ENCODE measurements around the gene SLC43A1. TPM values are rescaled to one million over a fixed set of nuclear protein-coding genes. Genes with fewer than 3 reads are reported as not detected.

SLC43A1 gene
- total RNA-seq, 1 donor from 2014 or later: 25.4 TPM

DNA sequence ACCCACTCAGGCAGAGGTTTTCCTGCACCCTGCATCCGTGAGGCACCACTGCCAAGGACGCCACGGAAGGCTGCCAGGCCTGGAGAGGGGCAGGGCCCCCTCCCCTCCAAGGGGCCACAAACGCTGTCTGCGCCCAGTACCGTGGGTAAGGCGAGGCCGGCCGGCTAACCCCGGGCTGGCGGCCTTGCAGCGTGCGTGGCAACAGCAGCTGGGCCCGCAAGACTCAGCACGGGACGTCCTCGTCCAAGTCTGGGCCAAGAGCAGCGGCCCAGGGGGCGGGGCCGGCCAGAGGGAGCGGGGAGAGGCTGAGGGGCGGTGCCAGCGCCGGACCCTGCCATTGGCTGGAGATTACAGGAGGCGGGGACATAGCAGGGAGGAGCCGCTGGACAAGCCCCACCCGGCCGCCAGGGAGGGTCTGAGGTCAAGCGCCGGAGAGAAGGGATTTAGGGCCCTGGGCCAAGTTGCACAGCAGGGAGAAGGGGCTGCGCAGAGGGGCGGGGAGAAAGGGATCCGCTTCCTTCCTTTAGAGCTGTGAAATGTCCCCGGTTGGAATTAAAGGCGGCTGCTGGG, 16.0 kb downstream of the SLC43A1 start:
- intact Hi-C loops (cut with micrococcal nuclease): loop anchor here (2.0 kb wide), 1 partner anchor 15 kb away; the partner anchor contains the start of gene SLC43A1

DNA sequence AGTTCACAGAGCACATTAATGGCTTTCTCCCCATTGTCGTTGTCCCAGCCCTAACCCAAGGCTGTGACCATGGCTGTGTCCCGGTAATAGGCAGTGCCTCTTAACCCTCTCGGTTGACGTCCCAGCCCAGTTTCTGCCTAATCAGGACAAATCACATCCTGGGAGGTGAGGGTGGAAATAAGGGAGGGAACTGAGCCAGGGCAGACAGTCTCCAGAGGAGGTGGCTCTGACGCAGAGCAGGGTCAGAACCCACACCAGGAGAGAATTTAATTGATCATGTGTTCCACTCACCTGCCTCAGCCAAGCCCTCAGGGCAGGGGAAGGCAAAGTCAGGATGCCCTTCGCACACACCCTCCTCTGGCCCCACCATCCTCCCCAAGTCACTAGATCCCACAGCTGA, 17.0 kb downstream of the SLC43A1 start:
- intact Hi-C loops (cut with micrococcal nuclease): loop anchor here (2.0 kb wide), 1 partner anchor 16 kb away; the partner anchor contains the start of gene SLC43A1

DNA sequence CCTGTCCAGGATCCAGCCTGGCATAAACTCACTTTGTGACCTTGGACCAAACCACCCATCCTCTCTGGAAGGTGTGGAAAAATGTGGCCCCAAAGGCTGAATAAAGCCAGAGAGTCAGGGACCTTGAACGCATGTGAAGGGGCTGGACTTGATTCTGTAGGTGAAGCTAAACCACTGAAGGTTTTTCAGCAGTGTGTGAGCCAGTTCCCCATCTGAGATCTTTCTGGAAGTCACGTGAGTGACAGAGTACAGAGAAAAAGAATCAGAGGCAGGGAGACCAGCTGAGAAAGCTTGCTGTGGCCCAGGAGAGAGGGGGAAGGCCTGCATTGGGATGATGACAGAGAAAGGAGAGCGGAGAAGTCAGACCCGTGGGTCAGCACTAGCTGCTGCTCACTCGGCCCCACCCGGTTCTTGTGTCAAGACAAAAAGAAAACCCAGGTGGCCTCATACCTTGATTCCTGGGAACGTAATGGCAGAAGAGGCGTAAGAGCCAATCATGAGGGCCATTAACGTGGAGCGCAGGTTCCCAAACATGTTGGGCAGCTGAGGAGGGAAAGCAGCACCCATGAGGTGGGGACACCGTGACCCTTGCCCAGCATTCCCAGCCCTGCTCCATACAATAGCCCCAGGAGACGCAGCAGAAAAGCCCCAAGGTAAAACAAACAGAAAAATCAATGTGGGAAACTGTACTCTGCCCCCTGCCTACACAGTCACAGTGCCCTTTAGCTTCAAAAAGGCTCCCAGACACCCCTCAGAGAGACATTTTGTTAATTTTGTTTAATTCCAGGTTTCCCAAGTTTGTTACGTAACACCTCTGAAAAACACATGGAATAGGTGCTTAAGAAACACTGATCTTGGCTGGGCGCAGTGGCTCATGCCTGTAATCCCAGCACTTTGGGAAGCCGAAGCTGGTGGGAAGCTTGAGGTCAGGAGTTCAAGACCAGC, 17.9 kb downstream of the SLC43A1 start:
- intact Hi-C loops (cut with micrococcal nuclease): loop anchor here (2.0 kb wide), 1 partner anchor 17 kb away; the partner anchor contains the start of gene SLC43A1

DNA sequence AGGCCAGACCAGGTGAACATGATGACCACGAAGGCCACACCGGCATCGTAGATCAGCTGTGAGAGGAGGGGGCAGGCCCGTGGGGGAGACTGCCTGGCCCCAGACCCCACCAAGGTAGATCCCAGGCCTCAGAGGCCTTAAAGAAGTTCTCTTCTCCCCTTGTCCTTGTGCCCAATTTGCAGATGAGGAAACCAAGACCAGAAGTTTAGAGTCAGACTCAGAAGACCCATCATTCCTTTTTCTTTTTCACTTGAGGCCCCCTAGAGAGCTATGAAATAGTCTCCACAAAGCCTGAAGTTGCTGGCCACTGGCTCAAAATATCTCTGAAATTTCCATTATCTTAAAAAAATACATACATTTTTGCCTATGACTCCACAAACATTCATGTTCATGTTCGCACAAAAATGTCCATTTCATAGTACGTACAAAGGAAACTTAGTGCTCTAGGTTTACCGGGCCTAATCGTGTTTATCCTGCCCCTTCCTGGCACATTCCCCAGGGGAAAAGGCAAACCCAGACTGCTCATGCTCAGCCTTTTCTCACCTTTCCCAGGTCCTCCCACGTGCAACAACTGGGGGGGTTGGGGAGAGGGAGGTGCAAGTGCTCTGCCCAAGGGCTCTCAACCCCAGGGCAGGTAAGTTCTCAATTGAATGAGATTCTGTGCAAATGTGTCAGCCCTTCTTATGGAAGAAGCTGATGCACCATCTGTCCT, 19.2 kb downstream of the SLC43A1 start:
- intact Hi-C loops (cut with micrococcal nuclease): no loop called here

DNA sequence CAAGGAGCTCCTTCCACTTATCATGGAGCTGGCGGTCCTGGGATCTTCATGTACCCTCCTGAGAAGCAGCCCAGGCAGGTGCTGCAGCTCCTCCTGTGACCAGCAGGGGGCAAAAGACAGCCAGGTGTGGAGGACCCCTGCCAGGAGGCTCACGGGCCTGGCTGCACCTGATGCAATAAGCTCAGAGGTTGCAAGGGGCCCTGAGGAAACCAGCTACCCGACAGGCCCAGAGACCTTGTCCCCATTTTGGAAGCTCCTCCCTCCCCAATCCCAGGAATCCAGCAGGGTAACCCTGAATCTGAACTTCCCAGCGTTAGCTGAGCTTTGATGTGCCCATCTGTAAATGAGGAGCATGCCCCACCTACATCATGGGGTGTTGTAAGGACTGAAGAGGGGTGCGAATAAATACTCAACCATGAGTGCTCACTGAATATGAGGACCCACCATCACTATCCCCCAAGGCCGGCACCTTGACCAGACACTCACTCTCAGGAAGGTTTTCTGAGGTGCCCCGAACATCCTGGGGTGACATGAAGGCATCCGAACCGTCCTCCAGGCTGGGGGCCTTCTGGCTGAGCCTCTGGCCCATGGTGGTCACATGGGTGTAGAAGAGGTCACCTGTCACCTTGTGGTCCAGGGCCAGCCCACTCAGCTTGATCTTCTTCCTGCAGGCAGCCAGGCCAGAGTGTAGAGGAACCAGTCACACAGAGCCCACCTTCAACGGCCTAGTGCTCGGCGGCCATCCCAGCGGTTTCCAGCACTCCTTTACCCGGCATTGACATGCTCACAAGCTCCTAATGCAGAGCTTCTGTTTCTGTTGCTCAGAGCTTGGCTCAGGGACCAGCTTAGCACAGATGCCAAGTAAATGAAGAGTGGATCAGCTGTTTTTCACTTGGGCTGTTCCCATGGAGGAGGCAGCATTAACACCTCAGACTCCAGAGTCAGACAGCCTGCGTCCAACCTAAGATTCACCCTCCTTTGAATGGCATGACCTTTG, 21.7 kb downstream of the SLC43A1 start:
- intact Hi-C loops (cut with micrococcal nuclease): loop anchor here (1.0 kb wide), 1 partner anchor 33 kb away; no protein-coding TSS in a partner anchor

DNA sequence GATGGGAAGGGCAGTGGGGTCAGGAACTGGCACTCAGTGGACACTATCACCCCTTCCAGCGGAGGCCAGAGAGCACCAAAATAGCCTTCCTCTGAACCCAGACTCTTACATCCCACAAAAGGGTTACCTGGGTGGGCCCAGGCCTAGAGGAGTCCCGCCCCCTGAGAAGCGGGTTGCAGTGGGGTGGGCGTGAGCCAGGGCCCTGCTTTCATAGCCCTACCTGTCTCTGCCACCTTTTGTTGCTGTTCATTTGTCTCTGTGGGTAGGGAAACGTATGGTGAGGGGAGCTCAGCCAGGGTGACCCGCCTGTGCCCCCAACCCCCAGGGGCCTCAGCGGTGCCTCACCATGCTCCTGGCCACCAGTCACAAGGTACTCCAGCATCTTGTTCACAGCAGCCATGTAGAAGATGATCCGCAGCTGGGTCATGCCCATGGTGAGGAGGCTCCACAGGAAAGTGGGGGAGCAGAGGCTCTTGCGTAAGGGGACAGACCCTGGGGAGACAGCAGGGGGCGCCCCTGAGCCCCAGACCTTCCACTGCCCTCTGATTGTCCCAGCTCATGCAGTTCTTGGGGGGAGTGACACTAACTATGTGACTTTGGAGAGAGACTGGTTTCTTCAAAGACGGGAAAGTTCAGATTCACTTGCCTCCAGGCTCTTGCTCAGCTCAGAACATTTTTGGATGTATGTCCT, 24.0 kb downstream of the SLC43A1 start:
- intact Hi-C loops (cut with micrococcal nuclease): loop anchor here (2.0 kb wide), 1 partner anchor 153 kb away; no protein-coding TSS in a partner anchor

DNA sequence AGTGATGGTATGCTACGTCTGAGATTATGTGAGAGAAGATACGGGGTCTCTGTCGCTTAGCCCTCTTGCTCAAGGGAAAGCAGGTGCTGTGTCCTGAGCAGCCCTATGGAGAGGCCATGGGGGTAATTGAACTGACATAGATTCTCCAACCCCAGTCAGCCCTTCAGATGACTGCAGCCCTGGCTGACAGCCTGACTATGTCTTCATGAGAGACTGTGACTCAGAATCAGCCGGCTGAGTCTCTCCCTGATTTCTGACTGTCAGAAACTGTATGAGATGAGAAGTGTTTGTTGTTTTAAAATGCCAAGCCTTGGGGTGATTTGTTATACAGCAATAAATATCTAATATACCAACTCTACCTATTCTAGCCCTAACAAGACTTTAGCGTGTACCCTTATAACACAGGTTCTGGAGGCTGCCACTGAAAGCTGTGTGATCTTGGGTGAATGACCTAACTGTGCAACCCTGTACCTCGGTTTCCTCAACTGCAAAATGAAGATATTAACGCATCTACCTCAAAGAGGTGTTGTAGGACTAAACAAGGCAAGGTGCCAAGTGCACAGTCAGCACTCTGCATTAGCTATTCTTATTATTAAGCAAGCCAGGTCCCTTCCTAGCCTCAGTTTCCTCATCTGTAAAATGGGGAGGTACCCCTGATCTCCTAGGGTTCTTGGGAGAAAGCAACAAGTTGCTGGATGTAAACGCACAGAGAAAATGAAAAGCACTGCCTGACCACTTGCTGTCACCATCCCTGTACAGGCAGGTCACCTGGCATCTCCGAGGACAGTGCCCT, 24.9 kb downstream of the SLC43A1 start:
- intact Hi-C loops (cut with micrococcal nuclease): loop anchor here (2.0 kb wide), 1 partner anchor 154 kb away; no protein-coding TSS in a partner anchor

DNA sequence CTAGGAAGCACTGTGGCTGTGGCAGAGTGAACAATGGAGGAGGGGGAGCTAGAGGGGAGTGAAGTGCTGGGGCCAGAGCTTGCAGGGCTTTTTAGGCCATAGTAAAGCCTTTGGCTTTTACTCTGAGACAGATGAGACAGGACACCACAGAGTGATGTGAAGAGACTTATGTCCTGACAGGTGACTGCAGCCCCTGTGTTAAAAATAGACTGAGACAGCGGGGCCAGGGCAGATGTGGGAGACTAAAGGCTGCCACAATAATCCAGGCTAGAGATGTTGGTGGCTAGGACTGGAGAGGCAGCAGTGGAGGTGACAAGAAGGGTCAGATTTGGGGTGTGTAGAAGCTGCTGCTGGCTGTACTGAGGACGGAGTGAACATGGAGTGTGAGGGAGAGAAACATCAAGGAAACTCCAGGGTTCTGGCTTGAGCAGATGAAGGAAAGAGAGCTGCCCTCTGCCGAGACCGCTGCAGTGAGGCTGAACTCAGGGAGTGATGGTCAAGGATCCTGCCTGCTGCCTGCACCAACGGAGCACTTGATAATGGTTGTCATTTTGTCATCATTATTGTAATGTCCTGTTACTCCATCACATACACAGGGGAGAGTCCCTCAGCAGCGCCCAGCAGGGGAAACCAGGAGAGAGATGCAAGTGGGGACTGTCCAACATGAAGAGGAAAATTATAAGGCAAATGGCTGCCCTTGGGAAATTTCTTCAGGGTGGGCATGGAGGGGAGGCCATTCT, 27.4 kb downstream of the SLC43A1 start:
- intact Hi-C loops (cut with micrococcal nuclease): no loop called here

DNA sequence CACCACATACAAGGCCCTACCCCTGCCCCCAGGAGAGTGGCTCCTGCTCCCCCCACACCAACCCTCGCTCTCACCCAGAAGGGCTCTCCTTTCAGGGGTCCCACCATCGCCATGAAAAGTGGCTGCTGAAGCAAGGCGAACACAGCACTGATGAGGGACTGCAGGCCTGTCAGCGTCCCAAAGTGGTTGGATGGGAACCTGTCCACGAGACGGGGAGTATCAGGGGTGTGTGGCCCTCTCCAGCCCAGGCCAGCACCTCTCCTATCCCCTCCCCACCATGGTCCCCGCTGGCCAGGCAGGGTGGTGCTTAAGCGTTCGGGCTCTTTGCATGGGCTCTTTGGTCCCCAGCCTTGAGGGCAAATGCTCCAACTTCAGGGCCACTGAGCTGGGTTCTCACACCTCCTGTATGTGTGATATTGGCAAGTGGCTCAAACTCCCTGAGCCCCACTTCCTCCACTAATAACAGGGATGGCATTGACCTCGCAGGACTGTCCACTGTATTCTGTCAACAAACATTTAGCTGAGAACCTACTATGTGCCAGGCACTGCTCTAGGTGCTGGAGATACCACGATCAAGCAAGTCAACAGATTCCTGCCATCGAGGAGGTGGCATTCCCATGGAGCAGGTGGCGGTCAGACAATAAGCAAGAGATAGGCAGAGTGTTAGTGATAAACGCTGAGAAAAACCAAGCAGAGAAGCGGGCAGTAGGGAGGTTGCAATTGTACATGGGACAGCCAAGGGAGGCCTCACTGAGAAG, 28.3 kb downstream of the SLC43A1 start:
- intact Hi-C loops (cut with micrococcal nuclease): no loop called here

DNA sequence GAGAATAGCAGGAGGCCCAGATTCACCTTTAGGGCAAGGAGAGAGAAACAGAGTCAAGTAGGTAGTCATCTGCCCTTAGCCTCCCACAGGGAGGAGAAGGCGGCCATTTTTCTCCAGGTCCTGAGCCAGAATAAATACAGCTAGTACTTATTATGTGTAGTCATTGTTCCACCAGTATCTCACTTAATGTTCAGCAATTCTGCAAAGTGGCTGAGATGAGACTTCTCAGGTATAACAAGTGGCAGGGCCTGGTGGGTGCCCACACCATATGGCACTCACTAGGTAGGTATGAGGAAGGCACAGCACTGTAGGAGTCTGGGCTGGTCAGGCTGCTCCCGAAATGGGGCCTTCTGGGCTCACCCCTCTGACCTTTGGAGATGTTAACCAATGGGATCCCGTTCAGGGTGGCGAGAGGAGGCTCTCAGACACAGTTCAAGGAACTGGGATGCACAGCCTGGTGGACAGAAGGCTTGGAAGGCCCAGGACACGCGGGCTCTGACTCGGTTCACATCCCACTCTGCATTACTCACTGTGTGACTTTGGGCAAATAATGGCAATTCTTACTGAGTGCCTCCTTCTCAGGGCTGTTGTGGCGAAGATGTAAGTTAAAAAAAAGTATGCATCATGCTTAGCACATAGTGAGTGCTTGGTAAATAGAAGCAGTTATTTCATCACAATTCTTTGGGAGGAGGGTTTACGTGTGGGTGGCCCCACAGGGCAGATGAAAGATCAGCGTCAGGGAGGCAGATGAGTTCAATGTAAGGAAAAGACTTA, 30.1 kb downstream of the SLC43A1 start:
- intact Hi-C loops (cut with micrococcal nuclease): no loop called here

DNA sequence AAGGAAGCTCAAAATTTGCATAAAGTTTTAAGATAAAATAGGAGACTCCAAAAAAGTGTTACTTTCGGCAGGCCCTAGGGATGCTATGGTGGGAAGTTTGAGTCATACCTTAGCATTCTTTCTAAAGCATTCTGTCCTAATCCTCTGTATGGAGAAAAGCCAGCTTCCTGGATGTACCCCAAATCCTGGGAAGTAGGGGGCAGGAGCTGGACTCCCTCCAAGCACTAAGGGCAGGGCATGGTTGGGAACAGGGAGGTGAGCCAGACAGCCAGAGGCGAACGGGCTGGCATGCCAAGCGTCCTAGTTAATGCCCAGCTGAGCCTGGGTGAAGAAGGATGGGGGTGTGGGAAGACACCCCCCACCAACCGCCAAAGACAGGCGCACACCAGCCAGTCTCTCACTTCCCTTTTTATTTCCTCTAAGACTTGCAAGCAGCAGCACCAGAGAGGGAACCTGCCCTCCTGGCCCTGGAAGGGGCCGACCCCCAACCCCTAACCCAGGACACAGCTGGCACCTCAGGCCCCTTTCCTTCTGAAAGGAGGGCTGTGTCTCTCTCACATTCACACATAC, 31.3 kb downstream of the SLC43A1 start:
- intact Hi-C loops (cut with micrococcal nuclease): loop anchor here (5.0 kb wide), 1 partner anchor 83 kb away; the partner anchor contains the start of gene UBE2L6

DNA sequence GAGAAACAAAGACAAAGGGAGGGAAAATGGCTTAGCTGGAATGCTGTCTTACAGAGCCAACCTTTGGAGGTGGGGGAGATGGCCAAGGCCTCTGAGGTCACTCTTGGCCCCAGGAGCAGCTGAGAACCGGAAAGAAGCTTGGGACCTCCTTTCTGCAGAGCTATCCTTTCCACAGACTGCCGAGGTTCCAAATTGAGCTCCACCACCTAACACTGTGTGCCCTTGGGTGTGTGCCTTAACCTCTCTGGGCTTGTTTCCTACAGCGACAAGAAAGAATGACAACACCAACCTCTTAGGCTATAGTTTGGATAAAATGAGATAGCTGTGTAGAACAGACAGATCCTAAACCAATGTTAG, 32.0 kb downstream of the SLC43A1 start:
- intact Hi-C loops (cut with micrococcal nuclease): loop anchor here (5.0 kb wide), 1 partner anchor 84 kb away; the partner anchor contains the start of gene UBE2L6

DNA sequence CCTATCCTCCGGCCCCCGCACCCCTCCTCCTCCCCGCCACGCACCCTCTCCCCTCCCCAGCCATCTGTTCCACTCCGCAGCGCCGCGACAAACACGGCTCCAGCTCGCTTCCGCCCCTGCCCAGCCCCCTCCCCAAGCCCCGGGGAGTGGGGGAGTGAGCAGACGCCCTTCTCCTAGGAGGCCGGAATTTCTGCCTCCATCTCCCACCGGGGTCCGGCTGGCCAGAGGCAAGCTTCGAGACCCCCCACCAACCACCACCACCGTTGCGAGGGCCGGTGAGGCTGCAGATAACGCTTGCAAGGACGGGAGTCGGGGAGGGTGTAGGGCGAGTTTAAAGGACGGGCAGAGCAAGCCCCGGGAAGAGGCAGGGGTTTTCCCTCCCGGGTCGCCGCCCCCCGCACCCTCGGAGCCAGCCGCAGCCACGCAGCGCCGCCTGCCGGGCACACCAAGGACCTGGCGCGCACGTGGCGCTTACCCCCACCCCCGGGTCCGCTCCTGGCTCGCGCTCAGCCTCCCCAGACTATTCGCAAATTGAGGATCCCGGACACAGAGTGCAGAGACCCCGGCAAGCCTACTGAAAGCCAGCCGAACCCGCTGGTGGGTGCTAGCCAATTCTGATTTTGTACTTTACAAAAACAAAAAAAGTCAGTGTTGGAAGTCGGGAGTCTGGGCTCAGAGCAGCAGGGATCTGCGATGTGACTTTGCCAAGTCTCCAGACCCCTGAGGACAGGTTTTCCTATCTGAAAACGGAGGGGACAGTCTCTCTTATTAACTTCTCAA, 32.5 kb downstream of the SLC43A1 start:
- intact Hi-C loops (cut with micrococcal nuclease): loop anchor here (5.0 kb wide), 1 partner anchor 84 kb away; the partner anchor contains the start of gene UBE2L6

DNA sequence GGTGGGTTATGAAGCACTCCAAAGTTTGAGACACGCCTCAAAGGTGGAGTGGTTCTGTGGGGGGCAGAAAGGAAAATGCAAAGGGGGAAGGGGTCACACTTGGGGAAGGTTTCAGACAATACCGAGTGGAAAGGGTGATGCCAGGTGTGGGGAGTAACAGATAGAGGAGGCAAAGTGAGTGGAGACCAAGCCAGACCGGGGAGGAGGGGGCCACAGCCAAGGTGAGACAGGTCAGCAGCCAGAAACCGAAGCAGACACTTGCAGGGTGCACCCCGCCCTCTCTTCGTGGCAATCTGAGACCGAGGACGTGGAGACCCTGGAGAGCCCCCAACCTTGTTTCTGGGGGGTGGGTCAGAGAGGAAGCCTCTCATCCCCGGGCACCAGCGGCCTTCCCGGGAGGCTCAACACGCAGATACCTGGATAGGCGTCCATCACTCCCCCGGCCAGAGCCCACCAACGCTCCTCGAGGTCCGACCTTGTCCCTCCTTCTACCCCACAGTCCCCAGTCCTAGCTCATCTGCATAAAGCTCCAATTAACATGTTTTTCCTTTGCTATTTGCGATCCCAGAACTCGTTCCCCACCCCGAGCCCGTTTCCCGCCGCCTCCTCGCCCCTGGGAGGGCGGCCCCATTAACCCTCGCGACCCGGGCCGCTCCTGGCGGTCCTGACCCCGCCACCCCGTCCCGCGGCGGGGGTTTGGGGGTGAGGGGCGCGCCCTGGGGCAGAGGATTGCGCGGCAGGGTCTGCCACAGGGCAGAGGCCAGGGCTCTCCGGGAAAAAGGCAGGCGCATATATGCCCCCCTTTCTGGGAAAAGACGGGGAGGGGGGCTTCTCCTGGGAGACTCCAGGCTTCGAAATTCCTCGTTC, 33.4 kb downstream of the SLC43A1 start:
- intact Hi-C loops (cut with micrococcal nuclease): loop anchor here (5.0 kb wide), 1 partner anchor 85 kb away; the partner anchor contains the start of gene UBE2L6
